Hepatocyte (in vitro differentiated cells): Measurements from ENCODE around the gene FGGY. TPM values are rescaled to one million over a fixed set of nuclear protein-coding genes. Genes with fewer than 3 reads are reported as not detected.

ENCODE experiments used
- DNase-seq: peaks from one replicate; pipeline ENCODE4 v3.0.0-alpha.2; 2016; ENCODE audit warnings: low spot score
- H2AFZ ChIP-seq: fragments of 200-600 bp; sonication (generic); 2 replicates; pipeline ENCODE4 v1.6.0; 2016; ENCODE audit warnings: antibody characterized with exemption, mild to moderate bottlenecking
- H3K27ac ChIP-seq: fragments of 200-600 bp; sonication (generic); 2 replicates; pipeline ENCODE4 v1.5.1; 2016; ENCODE audit warnings: mild to moderate bottlenecking
- H3K27me3 ChIP-seq: fragments of 200-600 bp; sonication (generic); 2 replicates; pipeline ENCODE4 v1.6.1; 2016
- H3K36me3 ChIP-seq: fragments of 200-600 bp; sonication (generic); replicated peaks from 2 replicates; pipeline ENCODE4 v1.5.1; 2016; ENCODE audit warnings: low read depth; ENCODE audit not compliant: insufficient read depth
- H3K4me1 ChIP-seq: fragments of 200-600 bp; sonication (generic); 2 replicates; pipeline ENCODE4 v1.5.1; 2016; ENCODE audit warnings: mild to moderate bottlenecking, moderate library complexity; ENCODE audit not compliant: insufficient read depth
- H3K4me2 ChIP-seq: fragments of 200-600 bp; sonication (generic); 2 replicates; pipeline ENCODE4 v1.6.0; 2016
- H3K4me3 ChIP-seq: fragments of 200-600 bp; sonication (generic); 2 replicates; pipeline ENCODE4 v1.5.1; 2016; ENCODE audit warnings: mild to moderate bottlenecking
- H3K79me2 ChIP-seq: fragments of 200-600 bp; sonication (generic); 2 replicates; pipeline ENCODE4 v1.6.0; 2017; ENCODE audit warnings: mild to moderate bottlenecking
- H3K9me2 ChIP-seq: fragments of 200-600 bp; sonication (generic); replicated peaks from 2 replicates; pipeline ENCODE4 v1.6.0; 2017; ENCODE audit warnings: mild to moderate bottlenecking; ENCODE audit not compliant: insufficient read depth
- H3K9me3 ChIP-seq: fragments of 200-600 bp; sonication (generic); 2 replicates; pipeline ENCODE4 v1.5.1; 2016; ENCODE audit warnings: low read depth, mild to moderate bottlenecking
- H4K20me1 ChIP-seq: fragments of 200-600 bp; sonication (generic); 2 replicates; pipeline ENCODE4 v1.6.0; 2016; ENCODE audit warnings: mild to moderate bottlenecking; ENCODE audit not compliant: insufficient read depth, poor library complexity, severe bottlenecking
- CTCF ChIP-seq: fragments of 200-600 bp; sonication (generic); IDR thresholded peaks from 2 replicates; pipeline ENCODE4 v1.5.1; 2016; ENCODE audit warnings: antibody characterized with exemption, mild to moderate bottlenecking; ENCODE audit not compliant: poor library complexity
- EZH2 ChIP-seq: fragments of 200-600 bp; sonication (generic); IDR thresholded peaks from 2 replicates; pipeline ENCODE4 v1.6.1; 2016; ENCODE audit warnings: antibody characterized with exemption, mild to moderate bottlenecking, borderline replicate concordance
- EZH2phosphoT487 ChIP-seq: fragments of 200-600 bp; sonication (generic); IDR thresholded peaks from one replicate; pipeline ENCODE4 v1.6.1; 2018; ENCODE audit warnings: antibody characterized with exemption, mild to moderate bottlenecking, low read depth, moderate library complexity; ENCODE audit not compliant: unreplicated experiment, severe bottlenecking
- WGBS: methylation state at CpG from one replicate; pipeline ENCODE4 v1.1.6; 2016; ENCODE audit warnings: low lambda C conversion rate; ENCODE audit errors: missing lambda C conversion rate; 5-methylcytosine and 5-hydroxymethylcytosine counted together
- polyA plus RNA-seq: library from polyadenylated mRNA; unstranded; fragments of >200 nt; fragmentation: Nextera tagmentation; extraction: Ambion mirVana; gene quantifications from 2 replicates; pipeline ENCODE4 v1.2.1, GENCODE V29; 2016
- total RNA-seq: library from RNA; depleted of rRNA; stranded (reverse); fragments of >200 nt; gene quantifications from 2 replicates; pipeline ENCODE4 v1.2.3, GENCODE V29; 2014

FGGY gene
- total and polyA plus RNA-seq, 2 experiments from 2014 or later, result 18.0 to 20.6 TPM

- Histone ChIP-seq H3K27ac (no peak overlapping the region), H3K4me1 (peaks cover 19% of the 10 kb centered on the region), H3K9me3 (no peaks in the 10 kb centered on the region), H3K4me2 (no peak overlapping the region), H3K27me3 (no peaks in the 10 kb centered on the region), H2AFZ (no peak overlapping the region), H3K9me2 (no peaks in the 10 kb centered on the region), H3K79me2 (no peaks in the 10 kb centered on the region), H3K36me3 (no peaks in the 10 kb centered on the region), H4K20me1 (no peaks in the 10 kb centered on the region), H3K4me3 (no peak overlapping the region)
- 84% methylated on average over 3 of the region's 3 CpGs for WGBS
- no peak for DNase-seq
- TF ChIP-seq EZH2phosphoT487, result no peak
- TF ChIP-seq EZH2, result no peak
- TF ChIP-seq CTCF, result no peak
Measured at GRCh38 chr1:59506952-59507351, 210.1 kb downstream of the FGGY start.

- H3K79me2 ChIP-seq, result no peaks in the 10 kb centered on the region
- no peak for DNase-seq
- H3K27me3 ChIP-seq, result no peaks in the 10 kb centered on the region
- no peak overlapping the region for H2AFZ ChIP-seq
- H3K4me3 ChIP-seq, result no peak overlapping the region
- no peak for TF ChIP-seq EZH2
- no peak for TF ChIP-seq EZH2phosphoT487
- no peak for TF ChIP-seq CTCF
- H3K36me3 ChIP-seq, result no peaks in the 10 kb centered on the region
- H3K9me3 ChIP-seq, result no peaks in the 10 kb centered on the region
- no peak overlapping the region for H3K4me2 ChIP-seq
- H3K4me1 ChIP-seq, result peaks cover 20% of the 10 kb centered on the region
- H3K9me2 ChIP-seq, result no peaks in the 10 kb centered on the region
- WGBS, result 64% methylated on average over 3 of the region's 3 CpGs
- no peaks in the 10 kb centered on the region for H4K20me1 ChIP-seq
- no peak overlapping the region for H3K27ac ChIP-seq
Measured at GRCh38 chr1:59509341-59509875, 212.5 kb downstream of the FGGY start.

GRCh38 chr1:59510249-59510648 lies 213.4 kb downstream of the FGGY start:
- WGBS, result 97% methylated on average over 1 of the region's 1 CpG
- no peak for DNase-seq
- Histone ChIP-seq H3K79me2 (no peaks in the 10 kb centered on the region), H3K27ac (no peak overlapping the region), H2AFZ (no peak overlapping the region), H3K4me3 (no peak overlapping the region), H3K27me3 (no peaks in the 10 kb centered on the region), H3K36me3 (no peaks in the 10 kb centered on the region), H3K4me1 (peaks cover 20% of the 10 kb centered on the region), H3K4me2 (no peak overlapping the region), H3K9me3 (no peaks in the 10 kb centered on the region), H4K20me1 (no peaks in the 10 kb centered on the region), H3K9me2 (no peaks in the 10 kb centered on the region)
- no peak for TF ChIP-seq EZH2phosphoT487
- no peak for TF ChIP-seq EZH2
- no peak for TF ChIP-seq CTCF
